SKM-1 (cell line): ENCODE data around the gene ANKRD36B.
"Not testable (repeated sequence)": the region's sequence is repeated elsewhere in the genome, so short reads cannot be mapped to it uniquely, and the experiment has no call there.

Experiments
- DNase-seq: peaks from one replicate; lab custom pipeline; 2025; ENCODE audit not compliant: unreplicated experiment; lab: John Stamatoyannopoulos, UW

ANKRD36B gene

DNA sequence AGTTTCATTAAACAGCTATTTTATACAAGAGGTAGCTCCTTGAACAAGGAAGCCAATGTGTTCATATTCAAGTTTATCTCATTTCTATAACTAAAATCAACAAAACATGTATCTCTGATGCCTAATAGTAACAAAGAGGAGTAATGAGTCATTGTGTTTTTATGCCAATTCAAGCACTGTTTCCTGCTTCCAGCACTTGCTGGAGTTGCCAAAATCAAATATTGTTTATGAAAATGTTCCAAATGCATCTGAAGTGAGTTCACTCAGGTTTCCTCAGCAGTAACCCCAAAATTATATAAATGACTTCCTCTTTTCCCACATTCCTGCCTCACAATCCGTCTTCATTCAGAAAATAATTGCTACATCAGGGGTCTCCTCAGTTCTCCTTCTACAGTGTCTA, 39.2 kb downstream of the ANKRD36B start:
- not testable (repeated sequence) for DNase-seq

DNA sequence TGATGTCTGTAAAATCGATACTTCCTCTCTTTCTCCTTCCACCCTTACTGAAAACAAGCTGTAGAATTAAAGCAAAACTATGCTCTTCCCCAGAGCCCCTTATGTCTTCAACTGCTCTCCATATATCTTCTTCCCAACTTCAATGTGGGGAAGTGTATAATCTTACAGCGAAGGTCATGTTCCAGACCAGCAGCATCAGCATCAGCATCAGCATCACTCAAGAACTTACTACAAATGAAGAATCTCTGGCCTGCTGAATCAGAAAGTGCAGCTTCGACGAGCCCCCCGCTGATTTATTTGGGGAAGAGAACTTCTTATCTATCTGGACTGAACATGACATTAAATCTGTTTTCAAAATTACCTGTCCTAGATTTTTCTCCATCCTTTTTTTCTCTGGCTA, 40.6 kb downstream of the ANKRD36B start:
- not testable (repeated sequence) for DNase-seq

DNA sequence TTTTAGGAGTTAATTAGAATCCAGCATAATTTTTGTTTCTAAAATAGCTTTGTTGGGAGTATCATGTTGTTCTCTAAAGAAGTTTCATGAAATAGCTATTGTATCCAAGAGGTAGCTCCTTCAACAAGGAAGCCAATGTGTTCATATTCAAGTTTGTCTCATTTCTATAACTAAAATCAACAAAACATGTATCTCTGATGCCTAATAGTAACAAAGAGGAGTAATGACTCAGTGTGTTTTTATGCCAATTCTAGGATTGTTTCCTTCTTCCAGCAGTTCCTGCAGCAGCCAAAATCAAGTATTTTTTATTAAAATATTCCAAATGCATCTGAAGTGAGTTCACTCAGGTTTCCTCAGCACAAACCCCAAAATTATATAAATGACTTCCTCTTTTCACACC, 41.1 kb downstream of the ANKRD36B start:
- DNase-seq, result not testable (repeated sequence)

DNA sequence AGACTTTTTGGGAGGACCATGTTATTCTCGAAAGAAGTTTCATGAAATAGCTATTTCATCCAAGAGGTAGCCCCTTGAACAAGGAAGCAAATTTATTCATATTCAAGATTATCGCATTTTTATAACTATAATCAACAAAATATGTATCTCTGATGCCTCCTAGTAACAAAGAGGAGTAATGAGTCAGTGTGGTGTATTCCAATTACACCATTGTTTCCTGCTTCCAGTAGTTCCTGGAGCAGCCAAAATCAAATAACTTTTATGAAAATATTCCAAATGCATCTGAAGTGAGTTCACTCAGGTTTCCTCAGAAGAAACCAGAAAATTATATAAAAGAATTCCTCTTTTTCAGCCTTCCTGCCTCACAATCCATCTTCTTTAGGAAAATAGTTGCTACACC, 43.0 kb downstream of the ANKRD36B start:
- no peak for DNase-seq

DNA sequence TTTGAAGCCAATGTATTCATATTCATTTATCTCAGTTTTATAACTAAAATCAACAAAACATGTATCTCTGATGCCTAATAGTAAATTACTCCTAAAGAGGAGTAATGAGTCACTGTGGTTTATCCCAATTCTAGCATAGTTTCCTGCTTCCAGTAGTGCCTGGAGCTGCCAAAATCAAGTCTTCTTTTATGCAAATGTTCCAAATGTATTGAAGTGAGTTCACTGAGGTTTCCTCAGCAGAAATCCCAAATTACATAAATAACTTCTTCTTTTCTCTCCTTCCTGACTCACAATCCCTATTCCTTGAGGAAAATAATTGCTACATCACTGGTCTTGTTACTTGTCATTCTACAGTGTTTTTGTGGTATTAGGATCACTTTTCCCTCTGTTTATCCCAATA, 44.8 kb downstream of the ANKRD36B start:
- not testable (repeated sequence) for DNase-seq

DNA sequence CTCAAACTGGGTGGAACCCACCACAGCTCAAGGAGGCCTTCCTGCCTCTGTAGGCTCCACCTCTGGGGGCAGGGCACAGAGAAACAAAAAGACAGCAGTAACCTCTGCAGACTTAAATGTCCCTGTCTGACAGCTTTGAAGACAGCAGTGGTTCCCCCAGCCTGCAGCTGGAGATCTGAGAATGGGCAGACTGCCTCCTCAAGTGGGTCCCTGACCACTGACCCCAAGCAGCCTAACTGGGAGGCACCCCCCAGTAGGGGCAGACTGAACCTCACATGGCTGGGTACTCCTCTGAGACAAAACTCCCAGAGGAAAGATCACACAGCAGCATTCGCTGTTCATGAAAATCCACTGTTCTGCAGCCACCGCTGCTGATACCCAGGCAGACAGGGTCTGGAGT, 63.8 kb downstream of the ANKRD36B start:
- not testable (repeated sequence) for DNase-seq

DNA sequence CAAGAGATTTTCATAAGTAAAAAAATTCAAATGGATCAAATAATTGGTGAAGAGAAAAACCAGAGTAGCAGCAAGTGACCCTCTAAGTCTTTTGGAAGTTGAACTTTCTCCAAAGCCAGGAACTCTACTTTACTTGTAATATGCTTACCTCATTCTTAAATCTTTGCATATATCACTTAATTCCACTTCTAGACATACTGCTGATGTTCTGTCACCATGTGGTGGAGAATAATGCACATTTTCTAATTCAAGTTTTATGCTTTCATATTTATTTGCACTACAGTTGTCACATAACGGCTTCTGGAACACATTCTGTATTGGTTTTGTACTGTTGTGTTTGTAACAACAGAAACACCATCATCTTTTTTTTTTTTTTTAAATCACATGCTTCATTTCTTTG, 65.9 kb downstream of the ANKRD36B start:
- not testable (repeated sequence) for DNase-seq

DNA sequence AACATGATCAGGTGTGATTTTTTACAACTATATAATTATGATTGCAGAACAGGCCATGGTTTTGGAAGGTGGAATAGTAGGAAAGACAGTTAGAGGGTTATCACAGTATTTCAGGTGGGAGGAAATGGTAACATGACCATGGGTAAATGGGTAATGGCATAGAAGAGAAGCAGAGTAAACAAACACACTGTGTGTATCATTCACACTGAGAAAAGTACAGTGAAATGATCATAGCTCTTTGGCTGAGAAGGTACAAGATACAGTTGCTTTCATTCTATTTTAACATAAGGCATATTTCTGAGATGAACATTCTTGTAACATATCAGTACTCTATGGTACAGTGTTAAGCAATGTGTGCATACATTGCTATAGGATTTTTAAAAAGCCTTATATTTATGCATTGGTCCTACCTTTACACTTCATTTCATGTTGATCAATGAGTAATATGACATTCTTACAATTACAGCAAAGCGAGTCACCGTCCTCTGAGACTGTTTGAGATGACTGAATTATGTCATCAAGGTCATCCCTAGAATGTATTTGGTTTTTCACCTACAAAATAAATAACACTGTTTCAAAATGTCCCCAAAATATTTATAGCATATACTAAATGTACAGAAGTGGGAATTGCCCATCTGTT, 66.6 kb downstream of the ANKRD36B start:
- not testable (repeated sequence) for DNase-seq

DNA sequence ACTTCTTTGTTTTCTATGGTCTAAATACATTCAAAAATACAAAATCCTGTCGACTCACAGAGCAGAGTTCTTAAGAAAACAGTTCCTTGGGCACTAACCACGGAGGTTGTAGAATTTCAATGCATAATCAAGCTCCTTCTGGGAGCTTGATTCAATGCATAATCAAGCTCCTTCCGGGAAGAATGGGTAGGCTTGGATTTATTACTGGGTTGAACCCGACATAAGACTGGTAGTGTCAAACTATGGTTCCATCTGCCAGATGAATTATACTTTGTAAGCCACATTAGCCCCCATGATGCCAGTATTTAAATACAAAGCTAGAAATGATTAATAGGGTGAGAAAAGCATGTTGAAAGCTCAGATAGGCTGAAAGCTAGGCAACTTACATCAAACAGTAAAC, 94.0 kb downstream of the ANKRD36B start:
- not testable (repeated sequence) for DNase-seq

DNA sequence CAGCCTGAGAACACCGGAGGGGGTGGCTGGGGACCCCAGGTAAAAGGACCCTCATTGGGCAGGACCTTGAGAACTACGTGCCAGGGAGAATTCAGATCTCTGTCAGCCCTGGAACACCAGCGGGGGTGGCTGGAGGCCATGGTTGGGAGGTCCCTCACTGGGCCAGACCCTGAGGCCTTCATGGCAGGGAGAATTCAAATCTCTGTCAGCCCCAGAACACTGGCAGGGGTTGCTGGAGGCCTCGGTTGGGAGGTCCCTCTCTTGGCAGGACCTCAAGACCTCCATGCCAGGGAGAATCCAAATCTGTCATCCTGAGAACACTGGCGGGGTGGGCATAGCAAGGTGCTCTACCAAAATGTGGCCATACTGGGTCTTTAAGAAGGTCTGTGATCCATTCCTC, 99.5 kb downstream of the ANKRD36B start:
- not testable (repeated sequence) for DNase-seq
